ENCODE data around the gene MPL. TPM values are rescaled to one million over a fixed set of nuclear protein-coding genes. Genes with fewer than 3 reads are reported as not detected.

Gene MPL
- total RNA-seq, 2 donors from 2014 or later = not detected

GRCh38 chr1:43325381-43325780, 12.2 kb upstream of the MPL start:
- H3K4me1 Mint-ChIP-seq (ENCODE audit: low read depth in 2 of 2) = peaks cover 6 to 10% of the 10 kb centered on the region in 2 donors
- no peak overlapping the region for H3K4me3 Mint-ChIP-seq
- H3K9me3 Mint-ChIP-seq = peaks cover 12% of the 10 kb centered on the region
- ATAC-seq (no peak), DNase-seq (ENCODE audit: low spot score) (no peak)
- H3K36me3 Mint-ChIP-seq = peaks cover 21% of the 10 kb centered on the region
- no peak overlapping the region for H3K27ac Mint-ChIP-seq
- H3K27me3 Mint-ChIP-seq = no peaks in the 10 kb centered on the region

DNA sequence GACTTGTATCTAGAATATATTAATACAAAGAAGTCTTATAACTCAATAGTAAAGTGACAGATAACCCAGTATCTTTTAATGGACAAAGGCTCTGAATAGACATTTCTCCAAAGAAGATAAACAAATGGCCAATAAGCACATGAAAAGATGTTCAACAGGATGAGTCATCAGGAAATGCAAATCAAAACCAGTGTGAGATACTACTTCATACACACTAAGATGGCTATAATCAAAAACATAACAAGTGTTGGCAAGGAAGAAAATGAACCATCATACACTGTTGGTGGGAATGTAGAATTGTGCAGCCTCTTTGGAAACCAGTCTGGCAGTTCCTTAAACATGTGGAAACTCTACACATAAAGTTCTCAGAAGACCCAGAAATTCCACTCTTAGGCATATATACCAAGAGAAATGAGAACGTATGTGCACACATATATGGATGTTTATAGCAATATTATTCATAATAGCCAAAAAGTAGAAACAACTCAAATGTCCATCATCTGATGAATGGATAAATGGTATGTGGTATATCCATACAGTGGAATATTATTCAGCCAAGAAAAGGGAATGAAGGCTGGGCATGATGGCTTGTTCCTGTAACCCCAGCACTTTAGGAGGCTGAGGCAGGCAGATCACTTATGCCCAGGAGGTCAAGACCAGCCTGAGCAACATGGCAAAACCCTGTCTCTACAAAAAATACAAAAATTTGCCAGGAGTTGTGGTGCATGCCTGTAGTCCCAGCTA, 9.9 kb upstream of the MPL start:
- no peak for ATAC-seq
- Mint-ChIP-seq H3K27me3 (no peaks in the 10 kb centered on the region), H3K36me3 (peaks cover 21% of the 10 kb centered on the region), H3K4me1 (ENCODE audit: low read depth in 2 of 2) (peaks cover 6 to 10% of the 10 kb centered on the region in 2 donors), H3K4me3 (no peak overlapping the region), H3K27ac (no peak overlapping the region), H3K9me3 (peaks cover 12% of the 10 kb centered on the region)
- DNase-seq (ENCODE audit: low spot score) = no peak

- peaks cover 9% of the 10 kb centered on the region for H3K36me3 Mint-ChIP-seq
- DNase-seq (ENCODE audit: low spot score) (no peak), ATAC-seq (peak in 1 of 2 donors; percentile 59)
- H3K9me3 Mint-ChIP-seq = peaks cover 3% of the 10 kb centered on the region
- no peak overlapping the region for H3K4me3 Mint-ChIP-seq
- peaks cover 0 to 2% of the 10 kb centered on the region in 2 donors for H3K4me1 Mint-ChIP-seq (ENCODE audit: low read depth in 2 of 2)
- H3K27ac Mint-ChIP-seq = no peak overlapping the region
- H3K27me3 Mint-ChIP-seq = no peaks in the 10 kb centered on the region
These were observed 7.4 kb upstream of the MPL start for GRCh38 chr1:43329995-43330751.

DNA sequence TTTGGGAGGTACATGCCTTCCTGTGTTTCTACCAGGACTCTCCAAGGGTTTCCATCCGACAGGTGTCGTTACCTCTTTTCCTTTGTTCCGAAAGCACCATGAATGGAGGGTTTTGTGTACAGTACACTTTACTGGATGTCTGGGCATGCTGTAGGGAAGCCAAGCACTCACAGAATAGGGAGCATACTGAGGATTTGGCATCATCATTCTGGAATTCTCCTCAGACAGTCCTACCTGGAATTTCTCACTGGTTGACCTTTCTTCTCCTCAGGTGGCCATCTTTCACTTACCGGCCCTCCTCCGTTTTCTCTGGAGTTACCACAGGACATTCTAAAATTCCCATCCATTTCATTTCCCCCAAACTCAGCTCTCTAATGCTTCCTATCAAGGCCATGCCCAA, 5.9 kb upstream of the MPL start:
- ATAC-seq (no peak), DNase-seq (ENCODE audit: low spot score) (no peak)
- Mint-ChIP-seq H3K9me3 (no peaks in the 10 kb centered on the region), H3K36me3 (peaks cover 5% of the 10 kb centered on the region), H3K4me1 (ENCODE audit: low read depth in 2 of 2) (peaks cover 0 to 2% of the 10 kb centered on the region in 2 donors), H3K4me3 (no peak overlapping the region), H3K27ac (no peak overlapping the region), H3K27me3 (no peaks in the 10 kb centered on the region)

- no peak for ATAC-seq
- no peaks in the 10 kb centered on the region for H3K27me3 Mint-ChIP-seq
- no peak for DNase-seq (ENCODE audit: low spot score)
- H3K4me1 Mint-ChIP-seq (ENCODE audit: low read depth in 2 of 2) = peaks cover 0 to 2% of the 10 kb centered on the region in 2 donors
- H3K9me3 Mint-ChIP-seq = no peaks in the 10 kb centered on the region
- no peak overlapping the region for H3K4me3 Mint-ChIP-seq
- H3K36me3 Mint-ChIP-seq = no peaks in the 10 kb centered on the region
- no peak overlapping the region for H3K27ac Mint-ChIP-seq
These were observed 3.0 kb upstream of the MPL start for GRCh38 chr1:43334453-43335205.

GRCh38 chr1:43338001-43338400, 383 bp downstream of the MPL start:
- no peak overlapping the region for H3K27ac Mint-ChIP-seq
- no peaks in the 10 kb centered on the region for H3K9me3 Mint-ChIP-seq
- no peaks in the 10 kb centered on the region for H3K36me3 Mint-ChIP-seq
- peak in 1 of 2 donors; percentile 37 for ATAC-seq
- H3K27me3 Mint-ChIP-seq = no peaks in the 10 kb centered on the region
- H3K4me3 Mint-ChIP-seq = no peak overlapping the region
- H3K4me1 Mint-ChIP-seq (ENCODE audit: low read depth in 2 of 2) = no peaks in the 10 kb centered on the region
- no peak for DNase-seq (ENCODE audit: low spot score)

GRCh38 chr1:43339584-43340232, 2.1 kb downstream of the MPL start:
- DNase-seq (ENCODE audit: low spot score) (no peak), ATAC-seq (no peak)
- Mint-ChIP-seq H3K4me3 (no peak overlapping the region), H3K27me3 (no peaks in the 10 kb centered on the region), H3K27ac (no peak overlapping the region), H3K36me3 (no peaks in the 10 kb centered on the region), H3K4me1 (ENCODE audit: low read depth in 2 of 2) (no peaks in the 10 kb centered on the region), H3K9me3 (no peaks in the 10 kb centered on the region)

- no peak for ATAC-seq
- no peak for DNase-seq (ENCODE audit: low spot score)
- Mint-ChIP-seq H3K4me1 (ENCODE audit: low read depth in 2 of 2) (no peaks in the 10 kb centered on the region), H3K4me3 (no peak overlapping the region), H3K27ac (no peak overlapping the region), H3K27me3 (no peaks in the 10 kb centered on the region), H3K9me3 (no peaks in the 10 kb centered on the region), H3K36me3 (no peaks in the 10 kb centered on the region)
These were observed 2.9 kb downstream of the MPL start for GRCh38 chr1:43340559-43340958.

DNA sequence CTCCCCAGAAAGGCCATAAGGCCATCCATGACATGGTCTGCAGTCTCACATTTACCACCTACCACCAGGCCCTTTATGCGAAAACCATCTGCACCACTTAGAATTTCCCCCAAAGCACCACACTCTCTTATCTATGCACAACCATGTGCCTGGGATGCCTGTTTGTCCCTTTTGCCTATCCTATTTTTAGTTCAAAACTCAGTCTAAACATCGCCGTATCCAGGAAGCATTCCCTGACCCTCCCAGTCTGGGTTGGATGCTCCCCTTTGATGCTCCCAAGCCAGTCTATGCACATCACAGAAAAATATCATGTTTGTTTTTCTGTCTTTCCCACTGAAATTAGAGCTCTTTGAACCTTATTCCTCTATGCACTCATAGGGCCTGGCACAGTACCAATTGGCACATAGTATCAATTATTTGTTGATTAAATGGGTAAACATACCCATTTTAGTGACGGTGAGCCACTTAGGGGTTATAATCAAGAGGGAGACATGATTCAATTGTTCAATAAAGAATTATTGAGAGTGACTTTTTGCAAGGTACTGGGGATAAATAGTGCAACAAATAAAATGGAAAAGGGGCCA, 6.7 kb downstream of the MPL start:
- H3K27me3 Mint-ChIP-seq = no peaks in the 10 kb centered on the region
- H3K4me3 Mint-ChIP-seq = no peak overlapping the region
- H3K9me3 Mint-ChIP-seq = no peaks in the 10 kb centered on the region
- H3K27ac Mint-ChIP-seq = no peak overlapping the region
- no peaks in the 10 kb centered on the region for H3K36me3 Mint-ChIP-seq
- ATAC-seq (no peak), DNase-seq (ENCODE audit: low spot score) (no peak)
- peaks cover under 1 to 7% of the 10 kb centered on the region in 2 donors for H3K4me1 Mint-ChIP-seq (ENCODE audit: low read depth in 2 of 2)

DNA sequence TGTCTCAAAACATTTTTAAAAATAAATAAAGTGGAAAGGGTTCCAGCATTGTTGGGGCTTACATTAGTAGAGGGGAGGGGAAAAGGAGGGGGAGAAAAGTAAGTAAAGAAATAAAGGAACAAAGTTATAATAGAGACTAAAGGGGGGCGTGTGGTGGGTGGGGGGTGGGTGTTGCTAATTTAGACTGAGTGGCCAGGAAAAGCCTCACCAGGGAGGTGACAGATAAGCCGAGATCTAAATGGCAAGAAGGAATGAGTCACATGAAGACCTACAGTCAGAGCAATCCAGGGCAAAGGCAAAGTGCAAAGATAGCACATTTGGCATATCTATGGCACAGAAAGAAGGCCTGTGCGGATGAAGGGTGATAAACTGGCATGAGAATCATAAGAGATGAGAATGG, 7.5 kb downstream of the MPL start:
- no peak for DNase-seq (ENCODE audit: low spot score)
- Mint-ChIP-seq H3K36me3 (no peaks in the 10 kb centered on the region), H3K27ac (no peak overlapping the region), H3K27me3 (no peaks in the 10 kb centered on the region), H3K9me3 (no peaks in the 10 kb centered on the region), H3K4me3 (no peak overlapping the region), H3K4me1 (ENCODE audit: low read depth in 2 of 2) (peaks cover 6 to 13% of the 10 kb centered on the region in 2 donors)
- ATAC-seq = no peak

DNA sequence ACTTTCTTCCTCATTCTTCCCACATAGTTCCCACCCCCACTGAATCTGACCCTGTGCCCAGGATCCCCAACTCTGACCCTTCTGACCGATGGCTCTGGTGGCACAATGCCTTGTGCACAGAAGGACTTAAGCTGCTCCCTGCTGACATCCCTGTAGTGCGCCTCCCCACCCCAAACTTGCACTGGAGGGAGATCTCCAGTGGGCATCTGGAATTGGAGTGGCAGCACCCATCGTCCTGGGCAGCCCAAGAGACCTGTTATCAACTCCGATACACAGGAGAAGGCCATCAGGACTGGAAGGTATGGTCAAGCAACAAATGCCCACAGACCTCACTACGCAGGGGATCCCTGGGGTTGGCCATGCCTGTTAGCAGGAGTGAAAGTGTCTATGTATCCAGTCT, 9.0 kb downstream of the MPL start:
- Mint-ChIP-seq H3K4me3 (no peak overlapping the region), H3K36me3 (no peaks in the 10 kb centered on the region), H3K27ac (no peak overlapping the region), H3K27me3 (no peaks in the 10 kb centered on the region), H3K4me1 (ENCODE audit: low read depth in 2 of 2) (peaks cover 6 to 13% of the 10 kb centered on the region in 2 donors), H3K9me3 (no peaks in the 10 kb centered on the region)
- DNase-seq (ENCODE audit: low spot score) = no peak
- no peak for ATAC-seq

DNA sequence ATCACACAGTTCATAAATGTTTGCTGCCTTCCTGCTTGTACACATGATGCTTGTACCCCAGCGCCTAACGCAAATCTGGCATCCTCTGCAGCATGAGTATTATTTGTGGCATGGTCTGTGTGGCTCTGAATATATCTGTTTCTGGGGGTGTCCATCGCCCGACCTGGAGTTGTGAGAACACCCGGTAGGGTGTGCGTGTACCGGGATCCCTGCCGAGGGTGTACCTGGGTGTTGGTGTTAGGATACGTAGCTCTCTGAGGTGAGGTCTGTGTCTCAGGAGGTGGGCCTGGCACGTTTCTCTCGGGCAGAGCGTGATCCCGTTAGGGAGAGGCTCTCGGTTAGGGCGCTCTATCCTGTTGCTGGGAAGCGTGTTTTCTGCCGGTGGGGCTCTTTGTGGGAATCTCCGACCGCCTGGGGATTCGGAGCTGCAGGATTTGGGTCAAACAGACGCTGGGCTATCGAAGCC, 10.8 kb downstream of the MPL start:
- Mint-ChIP-seq H3K9me3 (no peaks in the 10 kb centered on the region), H3K4me3 (no peak overlapping the region), H3K27ac (no peak overlapping the region), H3K4me1 (ENCODE audit: low read depth in 2 of 2) (peaks cover 6 to 13% of the 10 kb centered on the region in 2 donors), H3K36me3 (no peaks in the 10 kb centered on the region), H3K27me3 (no peaks in the 10 kb centered on the region)
- no peak for ATAC-seq
- no peak for DNase-seq (ENCODE audit: low spot score)
